H9 (cell line): Measurements from ENCODE around the gene CDH22. TPM values are rescaled to one million over a fixed set of nuclear protein-coding genes. Genes with fewer than 3 reads are reported as not detected.

ENCODE experiments used
- DNase-seq: peaks from one replicate; pipeline ENCODE4 v3.0.0-alpha.2; 2017
- H2AFZ ChIP-seq: one replicate; pipeline ENCODE4 v1.6.1; 2013; ENCODE audit warnings: mild to moderate bottlenecking, low read length, control low read depth, moderate library complexity
- H2AK5ac ChIP-seq: 2 replicates; pipeline ENCODE4 v1.6.1; 2013; ENCODE audit warnings: low read length, control low read depth, mixed read lengths; ENCODE audit not compliant: insufficient read length
- H2BK120ac ChIP-seq: one replicate; pipeline ENCODE4 v1.6.1; 2013; ENCODE audit warnings: low read depth, mild to moderate bottlenecking, low read length, control low read depth, inconsistent platforms; ENCODE audit not compliant: poor library complexity, severe bottlenecking
- H2BK12ac ChIP-seq: 2 replicates; pipeline ENCODE4 v1.6.1; 2013; ENCODE audit warnings: low read length, control low read depth, mixed read lengths, low read depth; ENCODE audit not compliant: insufficient read length
- H2BK15ac ChIP-seq: 2 replicates; pipeline ENCODE4 v1.6.1; 2013; ENCODE audit warnings: low read depth, low read length, control low read depth
- H2BK20ac ChIP-seq: one replicate; pipeline ENCODE4 v1.6.1; 2013; ENCODE audit warnings: low read depth, mild to moderate bottlenecking, low read length, control low read depth, inconsistent platforms; ENCODE audit not compliant: poor library complexity, severe bottlenecking
- H2BK5ac ChIP-seq: 2 replicates; pipeline ENCODE4 v1.6.1; 2013; ENCODE audit warnings: low read length, control low read depth, mixed read lengths; ENCODE audit not compliant: insufficient read length
- H3K14ac ChIP-seq: 2 replicates; pipeline ENCODE4 v1.6.1; 2013; ENCODE audit warnings: low read length, control low read depth; ENCODE audit not compliant: insufficient read depth
- H3K18ac ChIP-seq: 2 replicates; pipeline ENCODE4 v1.6.1; 2013; ENCODE audit warnings: low read depth, mild to moderate bottlenecking, mixed read lengths, low read length, control low read depth; ENCODE audit not compliant: insufficient read length
- H3K23ac ChIP-seq: 2 replicates; pipeline ENCODE4 v1.6.1; 2013; ENCODE audit warnings: low read length, control low read depth, mixed read lengths, low read depth; ENCODE audit not compliant: insufficient read length
- H3K23me2 ChIP-seq: 2 replicates; pipeline ENCODE4 v1.6.1; 2013; ENCODE audit warnings: low read depth, mild to moderate bottlenecking, mixed read lengths, low read length, control low read depth; ENCODE audit not compliant: insufficient read length, poor library complexity, severe bottlenecking
- H3K27ac ChIP-seq: 2 replicates; pipeline ENCODE4 v1.5.1; 2013; ENCODE audit warnings: low read length, control low read depth, mixed read lengths, low read depth; ENCODE audit not compliant: insufficient read length
- H3K27me3 ChIP-seq: 2 replicates; pipeline ENCODE4 v1.6.1; 2013; ENCODE audit warnings: low read length, control low read depth, inconsistent platforms; ENCODE audit not compliant: insufficient read depth
- H3K4ac ChIP-seq: 2 replicates; pipeline ENCODE4 v1.6.1; 2013; ENCODE audit warnings: low read depth, mild to moderate bottlenecking, control low read depth, inconsistent platforms, low read length, moderate library complexity
- H3K4me1 ChIP-seq: 2 replicates; pipeline ENCODE4 v1.6.1; 2013; ENCODE audit warnings: low read length, control low read depth, inconsistent platforms; ENCODE audit not compliant: insufficient read depth
- H3K4me2 ChIP-seq: 2 replicates; pipeline ENCODE4 v1.6.1; 2013; ENCODE audit warnings: low read length, control low read depth, mixed read lengths; ENCODE audit not compliant: insufficient read length, insufficient read depth
- H3K56ac ChIP-seq: 2 replicates; pipeline ENCODE4 v1.6.1; 2013; ENCODE audit warnings: low read depth, mild to moderate bottlenecking, mixed read lengths, low read length, control low read depth; ENCODE audit not compliant: insufficient read length
- H3K79me1 ChIP-seq: 2 replicates; pipeline ENCODE4 v1.6.1; 2013; ENCODE audit warnings: low read depth, mild to moderate bottlenecking, moderate library complexity, low read length, control low read depth, inconsistent platforms; ENCODE audit not compliant: insufficient read depth, poor library complexity, severe bottlenecking
- H3K79me2 ChIP-seq: 2 replicates; pipeline ENCODE4 v1.6.1; 2013; ENCODE audit warnings: low read length, control low read depth, inconsistent platforms; ENCODE audit not compliant: insufficient read depth
- H3K9ac ChIP-seq: 2 replicates; pipeline ENCODE4 v1.6.1; 2013; ENCODE audit warnings: low read length, control low read depth, mixed read lengths; ENCODE audit not compliant: insufficient read length; ENCODE audit errors: extremely low read depth
- H3K9me3 ChIP-seq: one replicate; pipeline ENCODE4 v1.6.1; 2013; ENCODE audit warnings: low read depth, low read length, inconsistent platforms; ENCODE audit not compliant: control insufficient read depth
- H3T11ph ChIP-seq: one replicate; pipeline ENCODE4 v1.6.1; 2013; ENCODE audit warnings: mild to moderate bottlenecking, low read length, control low read depth, inconsistent platforms
- H4K20me1 ChIP-seq: one replicate; pipeline ENCODE4 v1.6.1; 2013; ENCODE audit not compliant: control insufficient read depth, insufficient read length, insufficient read depth
- H4K5ac ChIP-seq: 2 replicates; pipeline ENCODE4 v1.6.1; 2013; ENCODE audit warnings: low read depth, mild to moderate bottlenecking, mixed read lengths, low read length, control low read depth; ENCODE audit not compliant: insufficient read length
- H4K8ac ChIP-seq: replicated peaks from 2 replicates; pipeline ENCODE4 v1.6.1; 2013; ENCODE audit warnings: low read length, control low read depth, mixed read lengths, low read depth; ENCODE audit not compliant: insufficient read length
- H4K91ac ChIP-seq: 2 replicates; pipeline ENCODE4 v1.6.1; 2013; ENCODE audit warnings: low read depth, mild to moderate bottlenecking, moderate library complexity, mixed read lengths, low read length, control low read depth; ENCODE audit not compliant: insufficient read length
- H3K27ac Mint-ChIP-seq, 3 experiments: 2 replicates in 2 of 3; 3 replicates in 1 of 3; pipeline ENCODE4 v1.8.0; 2020 to 2021; ENCODE audit warnings: mixed read lengths in 3 of 3, mild to moderate bottlenecking in 1 of 3, moderate library complexity in 1 of 3
- H3K27me3 Mint-ChIP-seq: 2 replicates; pipeline ENCODE4 v1.8.0; 2021; ENCODE audit warnings: low read depth, mild to moderate bottlenecking, moderate library complexity, mixed read lengths
- H3K36me3 Mint-ChIP-seq, 3 experiments: 2 replicates in 2 of 3; 3 replicates in 1 of 3; pipeline ENCODE4 v1.8.0; 2020 to 2021; ENCODE audit warnings: low read depth in 3 of 3, mixed read lengths in 3 of 3; ENCODE audit not compliant: insufficient read depth in 1 of 3
- H3K4me1 Mint-ChIP-seq, 2 experiments: 2 replicates each; pipeline ENCODE4 v1.8.0; 2020; ENCODE audit warnings: mixed read lengths in 2 of 2
- H3K4me3 Mint-ChIP-seq, 2 experiments: 2 replicates in 1 of 2; 3 replicates in 1 of 2; pipeline ENCODE4 v1.8.0; 2020 to 2021; ENCODE audit warnings: mild to moderate bottlenecking in 2 of 2, mixed read lengths in 2 of 2, moderate library complexity in 1 of 2
- H3K9me3 Mint-ChIP-seq, 2 experiments: 2 replicates in 1 of 2; 3 replicates in 1 of 2; pipeline ENCODE4 v1.8.0; 2020; ENCODE audit warnings: mild to moderate bottlenecking in 2 of 2, mixed read lengths in 2 of 2, moderate library complexity in 1 of 2
- WGBS: extraction: QIAGEN DNeasy Blood & Tissue Kit; methylation state at CpG from one replicate; pipeline ENCODE4 v1.1.7; 2013; ENCODE audit warnings: missing lambda C conversion rate, low lambda C conversion rate, mixed read lengths; ENCODE audit not compliant: insufficient read length; ENCODE audit errors: extremely low coverage; 5-methylcytosine and 5-hydroxymethylcytosine counted together
- total RNA-seq: library from RNA; stranded (reverse); gene quantifications from 2 replicates; pipeline ENCODE4 v1.2.1, GENCODE V29; 2021
- TF ChIP-seq, protein P1 (sequence below): fragments of 200-600 bp; sonication (generic); conservative IDR thresholded peaks from 3 replicates; pipeline ENCODE4 v1.8.0; 2021; ENCODE audit warnings: antibody characterized with exemption, mild to moderate bottlenecking

Gene CDH22
- total RNA-seq, 1 experiment from 2014 or later = not detected

DNA sequence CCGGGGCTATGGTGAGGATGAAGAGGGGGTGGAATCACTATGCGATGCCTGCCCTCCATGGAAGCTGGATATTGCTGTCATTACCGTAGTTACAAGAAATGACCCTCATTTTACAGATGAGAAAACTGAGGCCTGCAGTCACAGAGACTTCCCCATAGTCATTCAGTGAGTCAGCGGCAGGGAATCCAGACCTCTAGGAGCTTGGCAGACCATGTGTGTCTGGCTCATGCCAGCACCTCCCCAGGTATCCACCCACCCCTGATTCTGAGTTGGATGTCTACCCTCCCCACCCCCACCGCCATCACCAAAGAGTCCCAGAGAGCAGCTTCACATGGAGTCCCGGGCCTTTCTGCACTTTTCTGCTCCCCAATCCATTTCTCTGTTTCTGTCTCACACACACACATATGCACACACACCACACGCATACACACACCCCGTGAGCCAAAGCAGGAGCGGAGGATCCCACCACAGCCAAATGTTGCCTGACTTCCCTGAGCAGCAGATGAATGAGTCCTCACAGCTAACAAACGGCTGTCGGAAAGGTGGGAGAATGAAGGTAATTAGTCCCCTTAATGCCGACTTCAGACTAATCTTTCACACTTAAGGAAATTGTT lies 24.8 kb downstream of the CDH22 start:
- H3K23ac ChIP-seq = no peak overlapping the region
- no peak overlapping the region for H2BK12ac ChIP-seq
- no peaks in the 10 kb centered on the region for H3K36me3 Mint-ChIP-seq
- no peak overlapping the region for H2AK5ac ChIP-seq
- H3K9me3 ChIP-seq = no peaks in the 10 kb centered on the region
- H4K5ac ChIP-seq = no peak overlapping the region
- no peaks in the 10 kb centered on the region for H3K23me2 ChIP-seq
- no peak overlapping the region for H2BK20ac ChIP-seq
- H3K4ac ChIP-seq = no peak overlapping the region
- H4K8ac ChIP-seq = no peak overlapping the region
- no peak overlapping the region for H3T11ph ChIP-seq
- H3K79me1 ChIP-seq = no peaks in the 10 kb centered on the region
- no peaks in the 10 kb centered on the region for H3K4me1 ChIP-seq
- no peaks in the 10 kb centered on the region for H3K27me3 ChIP-seq
- H3K4me3 Mint-ChIP-seq = no peak overlapping the region
- H3K27ac Mint-ChIP-seq = no peak overlapping the region
- no peaks in the 10 kb centered on the region for H4K20me1 ChIP-seq
- H2AFZ ChIP-seq = no peak overlapping the region
- H3K14ac ChIP-seq = no peak overlapping the region; the same call in 1 of the 2 replicates
- H3K79me2 ChIP-seq = no peaks in the 10 kb centered on the region
- no peak overlapping the region for H3K56ac ChIP-seq
- H2BK15ac ChIP-seq = no peak overlapping the region
- no CpG with 5 or more reads among the region's 12 CpGs for WGBS
- TF ChIP-seq, protein P1, sequence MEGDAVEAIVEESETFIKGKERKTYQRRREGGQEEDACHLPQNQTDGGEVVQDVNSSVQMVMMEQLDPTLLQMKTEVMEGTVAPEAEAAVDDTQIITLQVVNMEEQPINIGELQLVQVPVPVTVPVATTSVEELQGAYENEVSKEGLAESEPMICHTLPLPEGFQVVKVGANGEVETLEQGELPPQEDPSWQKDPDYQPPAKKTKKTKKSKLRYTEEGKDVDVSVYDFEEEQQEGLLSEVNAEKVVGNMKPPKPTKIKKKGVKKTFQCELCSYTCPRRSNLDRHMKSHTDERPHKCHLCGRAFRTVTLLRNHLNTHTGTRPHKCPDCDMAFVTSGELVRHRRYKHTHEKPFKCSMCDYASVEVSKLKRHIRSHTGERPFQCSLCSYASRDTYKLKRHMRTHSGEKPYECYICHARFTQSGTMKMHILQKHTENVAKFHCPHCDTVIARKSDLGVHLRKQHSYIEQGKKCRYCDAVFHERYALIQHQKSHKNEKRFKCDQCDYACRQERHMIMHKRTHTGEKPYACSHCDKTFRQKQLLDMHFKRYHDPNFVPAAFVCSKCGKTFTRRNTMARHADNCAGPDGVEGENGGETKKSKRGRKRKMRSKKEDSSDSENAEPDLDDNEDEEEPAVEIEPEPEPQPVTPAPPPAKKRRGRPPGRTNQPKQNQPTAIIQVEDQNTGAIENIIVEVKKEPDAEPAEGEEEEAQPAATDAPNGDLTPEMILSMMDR = no peak
- no peak overlapping the region for H2BK5ac ChIP-seq
- DNase-seq = no peak
- no peak overlapping the region for H3K9ac ChIP-seq
- H2BK120ac ChIP-seq = no peak overlapping the region
- H3K27me3 Mint-ChIP-seq = peaks cover 26% of the 10 kb centered on the region
- H3K27ac ChIP-seq = no peak overlapping the region
- peaks cover 13 to 22% of the 10 kb centered on the region in 2 experiments for H3K4me1 Mint-ChIP-seq
- H4K91ac ChIP-seq = no peak overlapping the region
- H3K9me3 Mint-ChIP-seq = no peaks in the 10 kb centered on the region
- no peak overlapping the region for H3K18ac ChIP-seq
- no peak overlapping the region for H3K4me2 ChIP-seq
